ENCODE data around the gene S100A4.

DNA sequence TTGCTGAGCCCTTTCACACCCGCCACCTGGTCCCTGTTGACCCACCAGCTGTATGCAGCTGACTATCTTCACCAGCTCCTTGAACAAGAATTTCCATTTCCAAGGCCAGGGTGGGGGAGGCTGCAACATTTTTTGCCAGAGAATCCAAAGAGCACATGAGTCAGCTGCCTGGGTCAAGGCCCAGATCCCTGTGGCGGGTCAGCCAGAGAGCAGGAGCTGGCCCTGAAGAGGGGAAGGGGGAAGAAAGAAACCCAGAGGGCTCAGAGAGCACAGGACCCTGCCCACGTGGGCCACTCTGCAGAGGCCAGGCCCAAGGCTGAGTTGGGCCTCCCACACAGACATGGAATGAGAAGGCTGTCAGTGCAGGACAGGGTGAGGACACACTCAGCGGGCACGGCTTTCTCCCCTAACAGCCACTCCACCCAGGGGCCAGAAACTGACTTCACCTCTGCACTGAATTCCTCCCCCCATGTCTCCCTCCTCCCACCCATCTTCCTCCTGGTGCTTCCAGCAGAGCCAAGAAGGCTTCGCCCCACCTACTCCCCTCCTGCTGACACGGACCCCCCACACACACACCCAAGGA is 38.7 kb downstream of the S100A4 start:
- TF ChIP-seq, protein P1, sequence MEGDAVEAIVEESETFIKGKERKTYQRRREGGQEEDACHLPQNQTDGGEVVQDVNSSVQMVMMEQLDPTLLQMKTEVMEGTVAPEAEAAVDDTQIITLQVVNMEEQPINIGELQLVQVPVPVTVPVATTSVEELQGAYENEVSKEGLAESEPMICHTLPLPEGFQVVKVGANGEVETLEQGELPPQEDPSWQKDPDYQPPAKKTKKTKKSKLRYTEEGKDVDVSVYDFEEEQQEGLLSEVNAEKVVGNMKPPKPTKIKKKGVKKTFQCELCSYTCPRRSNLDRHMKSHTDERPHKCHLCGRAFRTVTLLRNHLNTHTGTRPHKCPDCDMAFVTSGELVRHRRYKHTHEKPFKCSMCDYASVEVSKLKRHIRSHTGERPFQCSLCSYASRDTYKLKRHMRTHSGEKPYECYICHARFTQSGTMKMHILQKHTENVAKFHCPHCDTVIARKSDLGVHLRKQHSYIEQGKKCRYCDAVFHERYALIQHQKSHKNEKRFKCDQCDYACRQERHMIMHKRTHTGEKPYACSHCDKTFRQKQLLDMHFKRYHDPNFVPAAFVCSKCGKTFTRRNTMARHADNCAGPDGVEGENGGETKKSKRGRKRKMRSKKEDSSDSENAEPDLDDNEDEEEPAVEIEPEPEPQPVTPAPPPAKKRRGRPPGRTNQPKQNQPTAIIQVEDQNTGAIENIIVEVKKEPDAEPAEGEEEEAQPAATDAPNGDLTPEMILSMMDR (IDR thresholded peaks at IDR 0.05): no peak
- TF ChIP-seq POLR2A (IDR thresholded peaks at IDR 0.05): no peak
- no peak for TF ChIP-seq POLR2AphosphoS5 (IDR thresholded peaks at IDR 0.05)
- TF ChIP-seq EP300 (IDR thresholded peaks at IDR 0.05): no peak

Data from suprapubic skin (tissue), 4 donors.